B cell (primary cell): ENCODE measurements around the gene TMEM52. TPM values are rescaled to one million over a fixed set of nuclear protein-coding genes. Genes with fewer than 3 reads are reported as not detected.

Experiments
- ATAC-seq: fragments of 200-7000 bp; cut with Tn5 transposase; one replicate; pipeline ENCODE4 v1.10.0; 2021; ENCODE audit warnings: low read depth, mild to moderate bottlenecking, moderate number of reproducible peaks, moderate library complexity
- CTCF ChIA-PET: fragments of 350-600 bp; sonication (Branson Sonifier 250); formaldehyde crosslinking; loops from one replicate; lab custom pipeline; 2021; ENCODE audit warnings: antibody characterized with exemption, inconsistent platforms; lab: Charles Lee
- POLR2A ChIA-PET: fragments of 350-600 bp; sonication (Branson Sonifier 250); formaldehyde crosslinking; loops from one replicate; lab custom pipeline; 2021; ENCODE audit warnings: antibody characterized with exemption; lab: Charles Lee
- DNase-seq: peaks from one replicate; pipeline ENCODE4 v3.0.0; 2013
- H2AFZ ChIP-seq: 2 replicates; pipeline ENCODE4 v1.6.1; 2012; ENCODE audit warnings: mild to moderate bottlenecking, low read depth, low read length; ENCODE audit not compliant: insufficient read depth, poor library complexity, severe bottlenecking
- H3K27ac ChIP-seq, 2 donors: 1 replicate in 1 of 2; 2 replicates in 1 of 2; pipeline ENCODE4 v1.5.1; 2012 to 2013; ENCODE audit warnings: low read length in 2 of 2, mild to moderate bottlenecking in 2 of 2, moderate library complexity in 1 of 2
- H3K27me3 ChIP-seq, 4 experiments: fragments of 200-600 bp in 1 of 4; sonication (generic) in 1 of 4; replicated peaks in 1 of 4; 1 replicate in 2 of 4; 2 replicates in 2 of 4; pipeline versions ENCODE4 v1.6.1 to v1.7.0; 2013 to 2016; ENCODE audit warnings: low read length in 3 of 4, mild to moderate bottlenecking in 2 of 4, mixed read lengths in 1 of 4, moderate library complexity in 1 of 4; ENCODE audit not compliant: insufficient read depth in 4 of 4, control insufficient read depth in 3 of 4; ENCODE audit errors: control extremely low read depth in 1 of 4
- H3K36me3 ChIP-seq, 2 experiments: replicated peaks in 1 of 2; 1 replicate in 1 of 2; 2 replicates in 1 of 2; pipeline versions ENCODE4 v1.6.1 to v1.7.1; 2013; ENCODE audit warnings: low read length in 1 of 2; ENCODE audit not compliant: insufficient read depth in 2 of 2, control insufficient read depth in 1 of 2; ENCODE audit errors: control extremely low read depth in 1 of 2, extremely low read depth in 1 of 2
- H3K4me1 ChIP-seq, 2 donors: fragments of 200-600 bp in 1 of 2; sonication (generic) in 1 of 2; 1 replicate in 1 of 2; 2 replicates in 1 of 2; pipeline versions ENCODE4 v1.5.1 to v1.6.1; 2013 to 2017; ENCODE audit warnings: low read length in 2 of 2; ENCODE audit not compliant: control insufficient read depth in 2 of 2, insufficient read depth in 2 of 2
- H3K4me2 ChIP-seq: replicated peaks from 2 replicates; pipeline ENCODE3; 2012; ENCODE audit warnings: mild to moderate bottlenecking, low read depth, low read length; ENCODE audit not compliant: poor library complexity, severe bottlenecking
- H3K4me3 ChIP-seq, 5 experiments: fragments of 200-600 bp in 1 of 5; sonication (generic) in 1 of 5; 1 replicate in 3 of 5; 2 replicates in 2 of 5; pipeline versions ENCODE4 v1.5.1 to v1.7.0; 2011 to 2016; ENCODE audit warnings: low read length in 4 of 5, mild to moderate bottlenecking in 4 of 5, low read depth in 2 of 5, control low read depth in 1 of 5, moderate library complexity in 1 of 5; ENCODE audit not compliant: insufficient read depth in 1 of 5; ENCODE audit errors: control extremely low read depth in 1 of 5, extremely low read depth in 1 of 5
- H3K79me2 ChIP-seq: fragments of 200-600 bp; sonication (generic); one replicate; pipeline ENCODE4 v1.6.0; 2016; ENCODE audit warnings: low read length; ENCODE audit not compliant: control insufficient read depth, insufficient read depth
- H3K9ac ChIP-seq: fragments of 200-600 bp; sonication (generic); 2 replicates; pipeline ENCODE4 v1.6.1; 2017; ENCODE audit warnings: mild to moderate bottlenecking, low read length, moderate library complexity
- H3K9me3 ChIP-seq, 3 donors: one replicate each; pipeline versions ENCODE4 v1.6.1 to v1.7.1; 2013; ENCODE audit warnings: low read length in 2 of 3; ENCODE audit not compliant: control insufficient read depth in 2 of 3, insufficient read depth in 1 of 3; ENCODE audit errors: control extremely low read depth in 1 of 3
- H4K20me1 ChIP-seq: 2 replicates; pipeline ENCODE4 v1.6.0; 2012; ENCODE audit warnings: mild to moderate bottlenecking, low read length; ENCODE audit not compliant: insufficient read depth, control insufficient read depth, poor library complexity, severe bottlenecking
- H3K27ac Mint-ChIP-seq: one replicate; pipeline ENCODE4 v1.8.0; 2021; ENCODE audit warnings: mixed read lengths
- H3K27me3 Mint-ChIP-seq: one replicate; pipeline ENCODE4 v1.8.0; 2021; ENCODE audit warnings: mixed read lengths
- H3K4me1 Mint-ChIP-seq: one replicate; pipeline ENCODE4 v1.8.0; 2021; ENCODE audit warnings: mixed read lengths
- H3K4me3 Mint-ChIP-seq: one replicate; pipeline ENCODE4 v1.8.0; 2021; ENCODE audit warnings: mixed read lengths
- H3K9me3 Mint-ChIP-seq: one replicate; pipeline ENCODE4 v1.8.0; 2022; ENCODE audit warnings: mixed read lengths; ENCODE audit not compliant: insufficient read depth
- CTCF ChIP-seq: fragments of 200-600 bp; IDR thresholded peaks from one replicate; pipeline ENCODE4 v1.8.0; 2022; ENCODE audit warnings: antibody characterized with exemption, mild to moderate bottlenecking
- EZH2 ChIP-seq: IDR thresholded peaks from 2 replicates; pipeline ENCODE4 v1.6.1; 2012; ENCODE audit warnings: borderline replicate concordance, low read depth, mild to moderate bottlenecking, moderate library complexity, low read length; ENCODE audit not compliant: insufficient read depth, poor library complexity, severe bottlenecking
- WGBS: methylation state at CpG from one replicate; pipeline ENCODE4 v1.1.5; 2013; ENCODE audit warnings: missing lambda C conversion rate; ENCODE audit not compliant: insufficient coverage; 5-methylcytosine and 5-hydroxymethylcytosine counted together
- intact Hi-C: fragments of 100-400 bp; cut with micrococcal nuclease; formaldehyde crosslinking; loops from one replicate; pipeline ENCODE4 v1.10.0; 2022
- polyA plus RNA-seq: library from polyadenylated mRNA; depleted of rRNA; stranded (reverse); fragments of >200 nt; gene quantifications from 2 replicates; pipeline ENCODE4 v1.2.3, GENCODE V29; 2012
- total RNA-seq, 2 donors: library from RNA; stranded (reverse); fragments of 120-200 nt in 1 of 2; gene quantifications; 1 replicate in 1 of 2; 2 replicates in 1 of 2; pipeline versions ENCODE4 v1.2.3 to v1.2.4, GENCODE V29; 2013 to 2022

The TMEM52 gene
- total and polyA plus RNA-seq, 2 donors (not counting 1 experiment from before 2014, with no cell fraction given) = 0.69 to 1.00 TPM

- no peak for ATAC-seq
- ChIA-PET CTCF (interaction anchor here (2.5 kb wide), 1 partner anchor 101 kb away, joined by 30 read pairs; no protein-coding TSS in a partner anchor), POLR2A (no interaction called here)
- Mint-ChIP-seq H3K9me3 (no peaks in the 10 kb centered on the region), H3K27me3 (peaks cover 3% of the 10 kb centered on the region), H3K4me3 (peak overlapping the region; percentile 45), H3K27ac (no peak overlapping the region), H3K4me1 (peaks cover 8% of the 10 kb centered on the region)
- DNase-seq = no peak
- Histone ChIP-seq H2AFZ (peak overlapping the region; percentile 57), H3K27me3 (peaks cover 0 to 7% (median 0%) of the 10 kb centered on the region in 4 experiments), H3K4me2 (peak overlapping the region; percentile 47), H3K36me3 (no peaks in the 10 kb centered on the region), H4K20me1 (no peaks in the 10 kb centered on the region), H3K4me1 (peaks cover 2 to 8% of the 10 kb centered on the region in 2 donors), H3K9ac (no peak overlapping the region), H3K79me2 (no peaks in the 10 kb centered on the region), H3K4me3 (no peak overlapping the region), H3K27ac (no peak overlapping the region), H3K9me3 (no peaks in the 10 kb centered on the region)
- intact Hi-C loops = no loop called here
- TF ChIP-seq EZH2 (no peak), CTCF (no peak)
- 88% methylated on average over 45 of the region's 45 CpGs for WGBS
Observed at GRCh38 chr1:1942753-1943656, 23.9 kb upstream of the TMEM52 start.
